Vagina (tissue), 2 donors: ENCODE data around the gene HORMAD2. TPM values are rescaled to one million over a fixed set of nuclear protein-coding genes. Genes with fewer than 3 reads are reported as not detected.

Source experiments
- DNase-seq, 2 donors: peaks; one replicate each; pipeline ENCODE4 v3.0.0-alpha.2; 2017; ENCODE audit errors: extremely low spot score in 2 of 2
- H3K27ac ChIP-seq: fragments of 200-600 bp; sonication (generic); one replicate; pipeline ENCODE4 v1.5.1; 2019
- H3K27me3 ChIP-seq: fragments of 200-600 bp; sonication (generic); one replicate; pipeline ENCODE4 v1.5.1; 2019
- H3K36me3 ChIP-seq, 2 donors: fragments of 200-600 bp; sonication (generic); one replicate each; pipeline ENCODE4 v1.5.1; 2017 to 2019
- H3K4me1 ChIP-seq: fragments of 200-600 bp; sonication (generic); one replicate; pipeline ENCODE4 v1.5.1; 2019
- H3K4me3 ChIP-seq, 2 donors: fragments of 200-600 bp; sonication (generic); 1 replicate in 1 of 2; 2 replicates in 1 of 2; pipeline ENCODE4 v1.5.1; 2016 to 2019
- H3K9me3 ChIP-seq: fragments of 200-600 bp; sonication (generic); one replicate; pipeline ENCODE4 v1.5.1; 2019
- POLR2A ChIP-seq, 2 donors: fragments of 450-650 bp; IDR thresholded peaks; one replicate each; pipeline ENCODE4 v1.6.1; 2017; ENCODE audit warnings: antibody characterized with exemption in 2 of 2, mild to moderate bottlenecking in 2 of 2, moderate library complexity in 2 of 2
- POLR2AphosphoS5 ChIP-seq, 2 donors: sonication (generic); formaldehyde crosslinking; IDR thresholded peaks; one replicate each; pipeline ENCODE4 v1.9.0; 2017; ENCODE audit warnings: antibody characterized with exemption in 2 of 2, mild to moderate bottlenecking in 2 of 2, low read depth in 1 of 2; ENCODE audit not compliant: insufficient read depth in 1 of 2
- intact Hi-C: fragments of 100-400 bp; cut with DNase I; formaldehyde crosslinking; loops from one replicate; pipeline ENCODE4 v1.15.1; 2023
- total RNA-seq: library from RNA; depleted of rRNA; stranded (reverse); fragments of >200 nt; gene quantifications from one replicate; pipeline ENCODE4 v1.2.3, GENCODE V29; 2016
- TF ChIP-seq, protein P1 (sequence below), 3 experiments: fragments of 450-650 bp in 2 of 3; fragments of 200-600 bp in 1 of 3; sonication (generic) in 1 of 3; IDR thresholded peaks; one replicate each; pipeline ENCODE4 v1.5.1; 2017 to 2019; ENCODE audit warnings: antibody characterized with exemption in 3 of 3, mild to moderate bottlenecking in 2 of 3, moderate library complexity in 2 of 3

HORMAD2 gene
- total RNA-seq, 1 donor from 2014 or later, result not detected

DNA sequence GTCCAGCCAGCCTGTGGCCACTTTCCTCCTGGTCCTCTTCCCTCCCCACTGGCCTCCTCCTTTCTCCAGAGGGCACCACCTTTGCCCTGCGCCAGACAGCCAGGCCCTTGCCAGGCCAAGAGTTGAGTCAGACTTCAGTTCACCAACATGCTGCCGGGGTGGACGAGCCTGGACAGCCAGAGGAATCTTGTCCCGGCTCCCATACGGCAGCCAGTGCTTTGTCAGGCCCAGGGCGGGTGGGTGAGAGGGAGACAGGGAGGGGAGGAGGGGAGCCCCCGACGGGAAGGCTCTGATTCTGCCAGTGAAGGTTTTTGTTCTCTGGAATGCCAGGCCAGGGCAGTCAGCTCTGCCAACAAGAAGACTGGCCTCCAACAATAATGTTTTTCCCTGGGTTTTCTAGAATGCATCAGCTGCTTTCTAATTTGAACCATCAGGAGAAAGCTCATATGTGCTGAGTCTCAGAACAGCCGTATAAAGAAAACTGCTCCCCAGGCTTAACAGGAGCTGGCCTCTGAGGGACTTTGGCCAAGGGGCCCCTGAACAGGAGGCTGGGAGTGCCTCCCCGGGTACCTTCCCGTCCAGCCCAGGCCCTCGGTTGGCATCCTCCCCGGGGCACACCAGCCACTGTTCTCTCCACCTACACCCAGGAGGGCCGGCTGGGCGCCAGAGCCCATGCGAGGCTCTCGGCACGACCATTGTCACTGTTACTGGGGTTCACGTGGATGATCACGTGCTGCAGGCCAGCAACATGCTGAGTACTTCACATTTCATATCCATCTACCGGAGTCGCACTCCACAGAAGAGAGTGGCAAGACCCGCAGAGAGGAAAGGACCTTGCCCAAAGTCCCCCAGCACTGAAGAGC is 137.7 kb downstream of the HORMAD2 start:
- no peak for DNase-seq
- no peaks in the 10 kb centered on the region for H3K9me3 ChIP-seq
- TF ChIP-seq POLR2AphosphoS5 (IDR thresholded peaks at IDR 0.05; ENCODE audit: insufficient read depth in 1 of 2, low read depth in 1 of 2) (no peak), POLR2A (IDR thresholded peaks at IDR 0.05) (no peak)
- TF ChIP-seq, protein P1, sequence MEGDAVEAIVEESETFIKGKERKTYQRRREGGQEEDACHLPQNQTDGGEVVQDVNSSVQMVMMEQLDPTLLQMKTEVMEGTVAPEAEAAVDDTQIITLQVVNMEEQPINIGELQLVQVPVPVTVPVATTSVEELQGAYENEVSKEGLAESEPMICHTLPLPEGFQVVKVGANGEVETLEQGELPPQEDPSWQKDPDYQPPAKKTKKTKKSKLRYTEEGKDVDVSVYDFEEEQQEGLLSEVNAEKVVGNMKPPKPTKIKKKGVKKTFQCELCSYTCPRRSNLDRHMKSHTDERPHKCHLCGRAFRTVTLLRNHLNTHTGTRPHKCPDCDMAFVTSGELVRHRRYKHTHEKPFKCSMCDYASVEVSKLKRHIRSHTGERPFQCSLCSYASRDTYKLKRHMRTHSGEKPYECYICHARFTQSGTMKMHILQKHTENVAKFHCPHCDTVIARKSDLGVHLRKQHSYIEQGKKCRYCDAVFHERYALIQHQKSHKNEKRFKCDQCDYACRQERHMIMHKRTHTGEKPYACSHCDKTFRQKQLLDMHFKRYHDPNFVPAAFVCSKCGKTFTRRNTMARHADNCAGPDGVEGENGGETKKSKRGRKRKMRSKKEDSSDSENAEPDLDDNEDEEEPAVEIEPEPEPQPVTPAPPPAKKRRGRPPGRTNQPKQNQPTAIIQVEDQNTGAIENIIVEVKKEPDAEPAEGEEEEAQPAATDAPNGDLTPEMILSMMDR (IDR thresholded peaks at IDR 0.05), result no peak
- no peaks in the 10 kb centered on the region for H3K36me3 ChIP-seq
- intact Hi-C loops, result no loop called here
- H3K4me3 ChIP-seq, result no peak overlapping the region
- H3K4me1 ChIP-seq, result peaks cover 14% of the 10 kb centered on the region
- no peaks in the 10 kb centered on the region for H3K27me3 ChIP-seq
- H3K27ac ChIP-seq, result peak overlapping the region; percentile 54

DNA sequence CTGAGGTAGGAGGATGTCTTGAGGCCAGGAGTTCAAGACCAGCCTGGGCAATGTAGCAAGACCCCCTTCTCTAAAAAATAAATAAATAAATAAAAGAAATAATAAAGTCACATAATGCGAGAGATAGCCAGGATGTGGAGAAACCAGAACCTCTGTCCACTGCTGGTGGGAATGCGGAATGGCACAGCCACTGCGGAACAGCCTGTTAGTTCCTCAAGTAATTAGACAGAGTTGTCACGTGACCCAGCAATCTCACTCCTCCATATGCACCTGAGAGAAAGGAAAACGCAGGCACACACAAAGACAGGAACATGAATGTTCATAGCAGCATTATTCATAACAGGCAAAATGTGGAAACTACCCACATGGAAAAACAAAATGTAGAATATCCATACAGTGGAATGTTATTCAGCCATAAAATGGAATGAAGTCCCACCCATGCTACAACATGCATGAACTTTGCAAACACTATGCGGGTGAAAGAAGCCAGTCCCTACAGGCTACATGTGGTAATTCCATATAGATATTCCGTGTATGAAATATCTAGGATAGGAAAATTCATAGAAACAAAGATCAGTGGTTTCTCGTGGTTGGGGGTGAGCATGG is 138.9 kb downstream of the HORMAD2 start:
- H3K4me1 ChIP-seq, result peaks cover 8% of the 10 kb centered on the region
- no peak for TF ChIP-seq POLR2AphosphoS5 (IDR thresholded peaks at IDR 0.05; ENCODE audit: insufficient read depth in 1 of 2, low read depth in 1 of 2)
- TF ChIP-seq POLR2A (IDR thresholded peaks at IDR 0.05), result no peak
- TF ChIP-seq, protein P1 (IDR thresholded peaks at IDR 0.05), result no peak
- no peak overlapping the region for H3K27ac ChIP-seq
- DNase-seq, result no peak
- intact Hi-C loops, result no loop called here
- H3K9me3 ChIP-seq, result no peaks in the 10 kb centered on the region
- no peaks in the 10 kb centered on the region for H3K27me3 ChIP-seq
- H3K4me3 ChIP-seq, result no peak overlapping the region
- H3K36me3 ChIP-seq, result no peaks in the 10 kb centered on the region

DNA sequence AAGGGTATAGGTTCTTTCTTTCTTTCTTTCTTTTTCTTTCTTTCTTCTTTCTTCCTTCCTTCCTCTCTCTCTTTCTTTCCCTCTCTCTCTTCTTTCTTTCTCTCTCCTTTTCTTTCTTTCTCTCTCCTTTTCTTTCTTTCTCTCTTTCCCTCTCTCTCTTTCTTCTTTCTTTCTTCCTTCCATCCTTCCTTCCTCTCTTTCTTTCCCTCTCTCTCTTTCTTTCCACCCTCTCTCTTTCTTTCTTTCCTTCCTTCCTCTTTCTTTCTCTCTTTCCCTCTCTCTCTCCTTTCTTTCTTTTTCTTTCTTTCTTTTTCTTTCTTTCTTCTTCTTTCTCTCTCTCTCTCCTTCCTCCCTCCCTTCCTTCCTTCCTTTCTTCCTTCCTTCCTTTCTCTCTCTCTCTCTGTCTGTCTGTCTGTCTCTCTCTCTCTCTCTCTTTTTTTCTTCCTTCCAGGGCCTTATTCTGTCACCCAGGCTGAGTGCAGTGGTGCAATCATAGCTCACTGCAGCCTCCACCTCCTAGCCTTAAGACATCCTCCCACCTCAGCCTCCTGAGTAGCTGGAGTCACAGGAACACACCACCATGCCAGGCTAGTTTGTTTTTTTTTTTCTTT is 139.5 kb downstream of the HORMAD2 start:
- Histone ChIP-seq H3K27ac (no peak overlapping the region), H3K27me3 (no peaks in the 10 kb centered on the region), H3K36me3 (no peaks in the 10 kb centered on the region), H3K4me3 (no peak overlapping the region), H3K9me3 (no peaks in the 10 kb centered on the region), H3K4me1 (peaks cover 8% of the 10 kb centered on the region)
- intact Hi-C loops, result no loop called here
- TF ChIP-seq, protein P1 (IDR thresholded peaks at IDR 0.05), result no peak
- TF ChIP-seq POLR2A (IDR thresholded peaks at IDR 0.05) (no peak), POLR2AphosphoS5 (IDR thresholded peaks at IDR 0.05; ENCODE audit: insufficient read depth in 1 of 2, low read depth in 1 of 2) (no peak)
- DNase-seq, result no peak

DNA sequence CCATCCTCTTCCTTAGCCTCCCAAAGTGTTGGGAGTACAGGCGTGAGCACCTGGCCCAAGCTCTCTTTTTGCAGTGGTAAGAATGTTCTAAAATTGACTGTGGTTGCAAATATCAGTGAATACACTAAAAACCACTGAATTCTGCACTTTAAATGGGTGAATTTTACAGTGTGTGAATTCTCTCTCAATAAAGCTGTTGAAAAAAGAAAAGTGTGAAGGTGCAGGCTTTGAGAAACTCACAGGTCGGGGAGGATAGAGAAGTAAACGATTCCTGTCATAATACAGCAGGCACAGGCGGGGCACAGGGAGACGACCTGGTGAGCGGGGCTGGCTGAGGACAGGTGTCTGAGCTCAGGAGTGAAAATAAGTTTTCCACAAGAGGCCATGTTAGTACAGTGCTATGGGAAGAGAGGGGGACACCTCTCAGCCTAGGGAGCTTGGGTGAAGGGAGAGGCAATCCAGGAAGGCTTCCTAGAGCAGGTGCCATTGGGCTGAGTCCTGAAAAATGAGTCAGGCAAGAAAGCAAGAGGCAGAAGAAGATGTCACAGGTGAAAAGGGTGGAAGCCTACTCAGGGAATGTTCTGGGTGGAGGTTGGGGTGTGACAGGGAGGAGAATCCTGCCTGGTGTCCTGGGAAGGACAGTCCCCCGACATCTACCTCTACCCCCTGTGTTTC is 140.2 kb downstream of the HORMAD2 start:
- H3K4me3 ChIP-seq, result no peak overlapping the region
- H3K27me3 ChIP-seq, result no peaks in the 10 kb centered on the region
- H3K27ac ChIP-seq, result no peak overlapping the region
- peaks cover 8% of the 10 kb centered on the region for H3K4me1 ChIP-seq
- no peak for TF ChIP-seq POLR2A (IDR thresholded peaks at IDR 0.05)
- TF ChIP-seq, protein P1 (IDR thresholded peaks at IDR 0.05), result no peak
- no peak for TF ChIP-seq POLR2AphosphoS5 (IDR thresholded peaks at IDR 0.05; ENCODE audit: insufficient read depth in 1 of 2, low read depth in 1 of 2)
- no peaks in the 10 kb centered on the region for H3K9me3 ChIP-seq
- H3K36me3 ChIP-seq, result no peaks in the 10 kb centered on the region
- no peak for DNase-seq
- intact Hi-C loops, result no loop called here
